ENCODE results near the gene OAT. TPM values are rescaled to one million over a fixed set of nuclear protein-coding genes. Genes with fewer than 3 reads are reported as not detected.
A peak's percentile ranks its signal among the peaks of the same experiment; 100 is the strongest.

The OAT gene
- total and polyA plus RNA-seq, 3 donors from 2014 or later = 110 to 129 (median 115) TPM

DNA sequence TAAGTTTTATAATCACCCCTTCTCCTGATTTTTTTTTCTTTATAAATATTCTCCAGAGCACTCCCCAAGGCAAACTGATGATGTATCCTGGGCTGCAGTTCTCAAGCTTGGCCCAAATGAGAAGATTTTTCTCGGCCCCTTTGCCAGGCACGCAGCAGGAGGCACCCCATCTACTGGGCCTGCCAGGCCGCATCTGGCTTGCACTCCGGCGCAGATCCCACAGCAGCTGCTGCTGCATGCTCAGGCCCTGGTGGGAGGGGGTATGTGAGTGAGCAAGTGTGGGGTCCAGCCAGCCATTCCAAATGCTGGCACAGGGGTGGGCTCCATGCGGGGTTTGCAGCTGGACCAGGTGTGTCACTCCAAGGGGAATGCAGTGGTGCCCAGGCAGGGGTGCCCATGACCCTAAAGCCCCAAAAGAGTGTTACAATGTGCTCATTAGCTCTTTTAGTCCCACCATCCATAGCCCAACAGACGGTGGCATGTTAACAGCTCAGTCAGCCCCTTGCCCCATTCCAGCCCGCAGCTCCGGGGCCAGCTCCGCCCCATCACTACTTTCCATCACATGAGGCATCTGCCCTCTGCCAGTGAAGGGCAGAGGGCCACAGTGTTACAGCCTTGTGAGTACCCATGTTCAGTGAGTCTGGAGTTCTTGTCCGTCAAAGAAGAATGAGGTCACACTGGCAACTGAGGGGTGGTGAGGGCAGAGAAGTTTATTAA, 25.9 kb downstream of the OAT start:
- Histone ChIP-seq H3K4me3 (no peak overlapping the region), H3K27ac (no peak overlapping the region), H3K9me3 (no peaks in the 10 kb centered on the region), H3K4me1 (peaks cover 3% of the 10 kb centered on the region), H3K27me3 (no peaks in the 10 kb centered on the region), H3K36me3 (ENCODE audit: low read depth, missing control alignments) (no peaks in the 10 kb centered on the region)
- DNase-seq = no peak
- TF ChIP-seq, protein P1, sequence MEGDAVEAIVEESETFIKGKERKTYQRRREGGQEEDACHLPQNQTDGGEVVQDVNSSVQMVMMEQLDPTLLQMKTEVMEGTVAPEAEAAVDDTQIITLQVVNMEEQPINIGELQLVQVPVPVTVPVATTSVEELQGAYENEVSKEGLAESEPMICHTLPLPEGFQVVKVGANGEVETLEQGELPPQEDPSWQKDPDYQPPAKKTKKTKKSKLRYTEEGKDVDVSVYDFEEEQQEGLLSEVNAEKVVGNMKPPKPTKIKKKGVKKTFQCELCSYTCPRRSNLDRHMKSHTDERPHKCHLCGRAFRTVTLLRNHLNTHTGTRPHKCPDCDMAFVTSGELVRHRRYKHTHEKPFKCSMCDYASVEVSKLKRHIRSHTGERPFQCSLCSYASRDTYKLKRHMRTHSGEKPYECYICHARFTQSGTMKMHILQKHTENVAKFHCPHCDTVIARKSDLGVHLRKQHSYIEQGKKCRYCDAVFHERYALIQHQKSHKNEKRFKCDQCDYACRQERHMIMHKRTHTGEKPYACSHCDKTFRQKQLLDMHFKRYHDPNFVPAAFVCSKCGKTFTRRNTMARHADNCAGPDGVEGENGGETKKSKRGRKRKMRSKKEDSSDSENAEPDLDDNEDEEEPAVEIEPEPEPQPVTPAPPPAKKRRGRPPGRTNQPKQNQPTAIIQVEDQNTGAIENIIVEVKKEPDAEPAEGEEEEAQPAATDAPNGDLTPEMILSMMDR (IDR thresholded peaks at IDR 0.05) = no peak
- no peak for TF ChIP-seq POLR2A (IDR thresholded peaks at IDR 0.05)
- intact Hi-C loops (cut with DNase I; ENCODE audit: low total_unique reads) = no loop called here
- WGBS, 2 donors = 95 to 100% methylated on average over 10 to 11 of the region's 11 CpGs

DNA sequence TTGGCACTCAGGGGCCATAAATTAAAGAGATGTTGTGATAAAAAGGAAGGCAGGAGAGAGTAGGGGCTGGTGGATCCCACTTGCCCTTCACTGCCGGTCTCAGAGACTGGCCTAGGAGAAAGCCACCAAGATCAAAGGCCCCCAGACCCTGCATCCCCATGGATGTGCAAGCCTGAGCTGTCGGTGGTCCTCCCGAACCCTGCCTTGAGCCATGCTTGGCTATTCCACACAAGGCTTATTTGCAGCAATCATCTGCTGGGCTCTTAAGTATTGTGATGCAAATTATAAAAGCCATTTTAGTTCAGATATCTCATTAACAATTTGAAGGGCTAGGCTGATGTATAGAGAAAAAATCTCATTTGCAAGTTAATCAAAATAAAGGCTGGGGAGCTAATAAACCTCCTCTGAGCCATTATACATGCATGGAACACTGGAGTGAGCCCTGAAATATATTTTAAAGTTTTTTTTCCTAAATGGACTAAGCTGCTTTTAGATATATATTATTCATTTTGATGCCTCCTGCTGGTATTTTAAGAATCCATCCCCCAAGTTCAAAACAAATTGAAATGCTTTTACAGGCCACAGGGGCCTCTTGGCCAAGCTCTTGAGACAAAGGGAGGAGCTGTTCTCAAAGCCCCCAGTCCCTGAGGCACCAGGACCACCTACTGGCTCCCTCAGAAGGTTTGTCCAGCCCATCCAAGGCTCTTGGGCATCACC, 28.1 kb downstream of the OAT start:
- Histone ChIP-seq H3K27me3 (no peaks in the 10 kb centered on the region), H3K4me3 (no peak overlapping the region), H3K36me3 (ENCODE audit: low read depth, missing control alignments) (no peaks in the 10 kb centered on the region), H3K4me1 (peaks cover 3% of the 10 kb centered on the region), H3K9me3 (no peaks in the 10 kb centered on the region), H3K27ac (no peak overlapping the region)
- intact Hi-C loops (cut with DNase I; ENCODE audit: low total_unique reads) = no loop called here
- DNase-seq = no peak
- 76 to 80% methylated on average over 3 of the region's 3 CpGs for WGBS, 2 donors
- TF ChIP-seq, protein P1 (IDR thresholded peaks at IDR 0.05) = no peak
- TF ChIP-seq POLR2A (IDR thresholded peaks at IDR 0.05) = no peak

DNA sequence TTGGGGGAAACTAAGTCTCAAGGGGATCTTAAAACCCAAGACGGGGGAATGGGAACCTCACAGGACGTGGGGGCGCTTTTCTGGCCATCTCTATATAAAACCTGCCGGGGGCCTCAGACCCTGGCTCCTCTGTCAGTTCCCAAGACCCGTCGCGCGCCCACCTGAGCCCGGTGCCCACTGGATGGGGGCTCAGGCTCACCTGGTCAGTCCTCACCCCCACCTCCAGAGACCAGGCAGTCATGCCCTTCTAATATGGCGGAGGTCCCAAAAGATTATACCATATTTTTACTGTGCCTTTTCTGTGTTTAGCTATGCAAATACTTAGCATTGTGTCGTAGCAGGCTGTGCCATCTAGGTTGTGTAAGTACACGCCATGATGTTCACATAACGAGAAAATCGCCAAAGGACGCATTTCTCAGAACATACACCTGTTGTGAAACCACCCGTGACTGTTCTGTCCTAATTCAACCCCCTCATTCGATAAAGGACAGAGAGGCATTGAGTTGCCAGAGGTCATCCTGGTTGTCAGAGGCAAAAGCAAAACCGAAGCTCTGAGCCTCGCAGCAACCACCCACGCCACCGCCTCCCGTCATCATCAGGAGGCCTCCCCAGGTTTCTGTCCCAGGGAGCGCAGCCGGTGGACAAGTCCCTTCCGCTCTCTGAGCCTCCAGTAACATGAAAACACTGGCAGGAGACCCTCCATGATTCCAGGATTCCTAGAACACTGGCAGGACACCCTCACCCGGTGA, 28.9 kb downstream of the OAT start:
- DNase-seq = no peak
- Histone ChIP-seq H3K27ac (no peak overlapping the region), H3K4me1 (peaks cover 3% of the 10 kb centered on the region), H3K27me3 (no peaks in the 10 kb centered on the region), H3K36me3 (ENCODE audit: low read depth, missing control alignments) (no peaks in the 10 kb centered on the region), H3K4me3 (peak overlapping the region; percentile 51 to 64), H3K9me3 (no peaks in the 10 kb centered on the region)
- 56 to 64% methylated on average over 18 to 26 of the region's 26 CpGs for WGBS, 2 donors
- no peak for TF ChIP-seq POLR2A (IDR thresholded peaks at IDR 0.05)
- TF ChIP-seq, protein P1 (IDR thresholded peaks at IDR 0.05) = no peak
- intact Hi-C loops (cut with DNase I; ENCODE audit: low total_unique reads) = loop anchor here (2.0 to 10.0 kb wide), 2 partner anchors 395 to 805 kb away; no protein-coding TSS in a partner anchor

DNA sequence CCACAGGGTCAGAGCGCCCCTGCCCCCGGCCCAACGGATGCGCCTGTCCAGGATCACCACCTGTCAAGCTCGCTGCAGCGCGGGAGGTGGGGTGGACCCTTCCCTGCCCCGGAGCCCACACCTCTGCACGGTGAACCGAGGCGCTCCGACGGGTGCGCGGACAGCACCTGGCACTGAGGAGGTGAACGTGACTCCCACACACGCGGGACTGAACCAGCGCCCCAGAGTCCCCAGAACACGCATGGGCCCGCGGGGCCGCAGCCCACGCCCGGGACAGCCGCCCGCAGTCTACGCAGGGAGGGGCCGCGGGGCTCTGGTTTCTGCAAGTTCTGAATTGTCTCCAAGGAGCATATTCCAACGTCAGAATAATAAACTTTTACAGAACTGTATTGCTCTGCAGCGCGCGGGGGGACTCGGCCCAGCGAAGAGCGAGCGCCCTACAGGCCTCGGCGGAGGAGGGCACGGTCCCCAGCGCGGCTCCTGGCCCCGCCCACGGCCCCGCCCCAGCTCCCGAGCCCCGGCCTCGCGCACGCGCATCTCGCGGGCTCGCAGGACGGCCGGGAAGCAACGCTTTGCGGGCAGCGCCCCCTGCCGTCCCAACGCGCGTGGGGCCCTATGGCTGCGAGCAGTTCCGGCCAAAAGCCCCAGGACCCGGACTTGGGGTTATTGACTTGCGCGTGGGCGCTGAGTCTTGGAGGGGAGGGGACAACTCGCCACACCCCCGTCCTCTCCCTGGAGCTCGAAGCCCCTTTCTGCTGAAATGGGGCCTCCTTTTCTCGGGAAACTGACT, 29.7 kb downstream of the OAT start:
- H3K4me3 ChIP-seq = peak overlapping the region; percentile 51 to 64
- 0 to 2% methylated on average over 3 to 65 of the region's 74 CpGs for WGBS, 2 donors
- no peaks in the 10 kb centered on the region for H3K36me3 ChIP-seq (ENCODE audit: low read depth, missing control alignments)
- TF ChIP-seq, protein P1 (IDR thresholded peaks at IDR 0.05) = peak; percentile 96 to 98 (median 97)
- no peak for TF ChIP-seq POLR2A (IDR thresholded peaks at IDR 0.05)
- intact Hi-C loops (cut with DNase I; ENCODE audit: low total_unique reads) = loop anchor here (2.0 to 10.0 kb wide), 2 partner anchors 394 to 804 kb away; no protein-coding TSS in a partner anchor
- H3K27ac ChIP-seq = no peak overlapping the region
- no peaks in the 10 kb centered on the region for H3K27me3 ChIP-seq
- peak; percentile 90 for DNase-seq
- no peaks in the 10 kb centered on the region for H3K9me3 ChIP-seq
- H3K4me1 ChIP-seq = peaks cover 3% of the 10 kb centered on the region

All from testis (tissue), 3 donors.